CD4-positive, alpha-beta T cell treated with Interferon alpha-2 for 1 hour (primary cell): Measurements from ENCODE around the gene SHPK.
"Not testable (repeated sequence)": the region's sequence is repeated elsewhere in the genome, so short reads cannot be mapped to it uniquely, and the experiment has no call there.

Experiments used
- DNase-seq, 2 donors: peaks; one replicate each; pipeline ENCODE4 v3.0.0-alpha.2; 2020 to 2022

The SHPK gene

DNA sequence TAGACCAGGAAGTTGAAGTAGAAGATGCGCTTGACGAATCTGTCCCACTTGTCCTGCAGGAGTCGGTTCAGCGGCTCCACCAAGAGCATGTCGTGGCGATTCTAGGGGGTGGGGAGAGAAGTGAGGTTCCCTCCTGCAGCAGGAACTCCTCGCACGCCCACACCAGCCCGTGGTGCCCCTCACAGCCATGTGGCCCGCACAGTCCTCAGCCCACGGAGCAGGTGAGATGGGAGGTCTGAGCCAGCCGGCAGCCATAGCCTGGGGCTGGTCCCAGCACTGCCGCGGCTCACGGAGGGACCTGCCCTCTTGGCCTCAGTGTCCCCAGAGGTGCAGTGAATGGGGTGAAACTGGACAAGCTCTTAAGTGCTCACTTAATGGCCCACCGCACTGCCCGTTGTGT lies 50.2 kb downstream of the SHPK start:
- no peak for DNase-seq

DNA sequence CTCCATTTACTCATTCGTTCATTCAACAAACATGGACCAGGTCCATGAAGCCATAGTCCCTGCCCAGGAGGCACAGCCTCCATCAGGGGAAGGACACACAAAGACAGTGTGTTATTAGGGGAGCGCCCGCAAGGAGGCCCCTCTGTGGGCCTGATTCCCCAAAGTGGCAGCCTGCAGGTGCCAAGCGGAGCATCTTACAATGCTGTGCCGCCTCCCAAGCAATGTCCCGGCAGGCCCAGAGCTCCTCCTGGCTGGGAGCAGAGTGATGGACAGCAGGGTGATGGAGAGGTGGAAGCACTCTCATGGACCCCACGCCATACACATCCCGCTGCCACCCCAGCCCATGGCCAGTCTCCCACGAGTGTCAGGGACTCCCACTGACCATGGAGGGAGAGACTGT lies 52.6 kb downstream of the SHPK start:
- DNase-seq: no peak

DNA sequence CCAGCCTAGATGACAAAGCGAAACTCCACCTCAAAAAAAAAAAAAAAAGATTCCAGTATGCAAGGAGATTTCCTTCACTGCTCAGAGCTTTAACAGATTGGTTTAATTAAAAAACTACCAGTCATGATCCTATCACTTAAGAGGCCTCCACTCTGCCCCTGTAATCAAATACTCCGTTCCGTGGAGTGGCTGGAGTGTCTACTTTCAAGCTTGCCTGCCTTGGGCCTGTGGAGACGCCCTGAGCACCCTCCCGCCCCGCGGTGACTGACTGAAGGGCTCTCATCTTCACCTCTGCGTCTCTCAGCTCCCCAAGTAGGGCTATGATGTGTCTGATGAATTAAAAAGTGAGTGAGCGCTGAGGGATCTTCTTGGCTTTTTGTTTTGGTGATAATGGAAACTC lies 53.1 kb downstream of the SHPK start:
- no peak for DNase-seq

DNA sequence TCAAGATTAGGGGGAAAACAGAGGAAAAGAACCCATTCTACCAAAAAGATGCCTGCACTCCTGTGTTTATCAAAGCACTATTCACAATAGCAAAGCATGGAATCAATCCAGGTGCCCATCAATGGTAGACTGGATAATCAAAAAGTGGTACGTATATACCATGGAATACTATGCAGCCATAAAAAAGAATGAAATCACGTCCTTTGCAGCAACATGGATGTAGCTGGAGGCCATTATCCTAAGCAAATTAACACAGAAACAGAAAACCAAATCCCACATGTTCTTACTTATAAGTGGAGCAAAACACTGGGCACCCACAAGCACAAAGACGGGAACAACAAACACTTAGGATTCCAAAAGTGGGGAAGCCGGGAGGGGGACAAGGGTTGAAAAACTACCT lies 57.4 kb downstream of the SHPK start:
- DNase-seq: not testable (repeated sequence)

DNA sequence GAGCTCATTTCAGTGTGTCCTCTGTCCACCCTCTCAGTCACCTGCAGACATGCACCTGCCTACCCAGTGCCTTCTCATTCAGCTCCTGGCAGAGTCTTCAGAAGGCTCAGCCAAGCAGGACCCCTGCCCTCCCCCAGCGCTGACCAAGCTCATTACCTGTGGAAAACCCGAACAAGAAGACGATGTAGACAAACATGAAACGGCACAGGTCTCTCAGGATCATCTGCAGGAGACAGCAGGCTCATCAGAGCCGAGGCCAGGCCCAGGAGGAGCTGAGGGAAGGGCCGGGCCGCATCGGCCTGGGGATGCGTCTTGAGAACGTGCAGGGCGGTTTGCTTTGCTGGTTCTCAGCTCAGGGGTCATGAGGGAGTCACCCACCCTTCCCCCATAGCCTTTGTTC lies 59.1 kb downstream of the SHPK start:
- no peak for DNase-seq

DNA sequence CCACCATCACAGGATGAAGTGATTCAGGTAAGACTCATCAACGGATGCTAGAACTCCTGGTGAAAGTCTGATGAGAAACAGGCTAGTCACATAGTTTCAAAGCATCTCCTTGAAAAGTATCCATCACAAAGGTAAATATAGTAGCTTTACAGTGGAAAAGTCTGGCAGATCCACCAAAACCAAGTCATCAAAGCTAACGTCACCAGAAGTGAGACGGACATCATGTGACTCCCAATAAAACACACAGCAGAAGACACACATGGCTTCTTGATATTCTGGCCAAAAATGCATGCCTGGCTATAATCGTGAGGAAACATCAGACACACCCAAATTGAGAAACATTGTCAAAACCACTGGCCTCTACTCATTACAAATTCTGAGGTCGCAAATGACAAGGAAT lies 60.5 kb downstream of the SHPK start:
- DNase-seq: no peak

DNA sequence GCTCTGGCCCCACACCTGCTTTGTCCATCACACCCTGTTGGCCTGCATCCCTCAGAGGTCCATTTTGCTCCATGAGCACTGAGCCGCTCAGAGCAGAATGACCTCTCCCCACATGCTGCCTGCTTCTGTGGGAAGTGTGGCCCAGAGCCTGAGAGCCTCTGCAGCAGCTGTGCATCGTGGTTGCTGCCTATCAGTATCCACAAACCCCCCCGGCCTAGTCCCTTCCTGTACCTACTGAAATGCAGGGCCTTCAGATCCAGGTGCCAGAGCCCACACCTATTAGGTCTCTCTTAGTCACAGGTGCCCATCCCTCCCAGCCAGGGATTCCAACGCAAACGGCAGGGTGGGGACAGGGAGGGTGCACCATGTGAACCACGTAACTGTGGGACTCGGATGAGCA lies 61.8 kb downstream of the SHPK start:
- DNase-seq: no peak

DNA sequence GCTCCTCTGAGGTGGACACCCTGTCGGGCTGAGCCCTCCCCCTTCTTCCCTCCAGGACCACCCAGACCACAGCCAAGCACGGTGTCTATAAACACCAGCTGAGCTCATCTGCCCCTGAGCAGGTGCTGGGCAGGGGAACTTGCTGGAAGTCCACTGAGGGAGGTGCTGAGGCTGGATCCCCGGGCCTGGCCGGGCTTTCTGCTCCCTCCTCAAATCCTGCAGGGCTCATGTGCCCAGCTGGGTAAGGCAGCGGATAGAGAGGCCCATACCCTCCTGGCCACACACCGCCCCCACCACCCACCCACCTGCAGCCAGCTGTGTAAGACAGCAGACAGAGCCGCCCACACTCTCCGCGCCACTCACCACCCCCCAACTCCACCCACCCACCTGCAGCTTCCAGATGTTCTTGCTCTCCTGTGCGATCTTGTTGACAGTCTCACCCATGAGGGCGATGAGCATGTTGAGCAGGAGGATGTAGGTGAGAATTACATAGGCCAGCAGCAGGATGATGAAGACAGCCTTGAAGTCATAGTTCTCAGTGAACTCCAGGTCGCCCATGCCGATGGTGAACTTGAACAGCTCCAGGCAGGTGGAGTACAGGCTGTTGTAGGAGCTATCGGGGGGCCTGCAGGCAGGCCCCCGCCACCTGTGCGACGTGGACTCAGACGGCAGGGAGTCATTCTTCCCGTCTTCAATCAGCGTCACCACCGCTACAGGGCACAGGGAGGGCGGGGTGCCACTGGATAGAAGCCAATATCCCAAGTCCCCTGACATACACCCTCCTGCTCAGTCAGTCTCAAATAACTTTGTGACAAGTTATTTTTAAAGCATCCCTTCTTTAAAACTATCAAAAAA lies 62.6 kb downstream of the SHPK start:
- DNase-seq: no peak

DNA sequence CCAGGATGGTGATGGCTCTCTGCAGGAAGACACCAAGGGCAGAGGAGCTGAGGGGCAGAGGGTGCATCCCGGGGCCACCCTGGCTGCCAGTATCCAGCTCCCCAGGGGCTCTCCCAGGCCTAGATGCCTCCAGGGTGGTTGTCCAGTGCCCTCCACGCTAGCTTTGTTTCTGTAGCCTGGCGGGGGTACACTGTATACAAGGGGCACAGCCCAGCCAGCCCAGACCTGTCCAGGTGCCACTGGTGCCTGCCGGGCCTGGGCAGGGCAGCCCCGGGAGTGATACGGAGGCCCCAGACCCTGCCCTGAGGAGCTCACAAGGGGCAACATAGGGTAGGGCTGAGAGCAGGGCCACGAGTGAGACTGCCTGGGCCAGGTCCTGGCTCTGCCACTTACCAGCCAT lies 63.8 kb downstream of the SHPK start:
- DNase-seq: no peak

DNA sequence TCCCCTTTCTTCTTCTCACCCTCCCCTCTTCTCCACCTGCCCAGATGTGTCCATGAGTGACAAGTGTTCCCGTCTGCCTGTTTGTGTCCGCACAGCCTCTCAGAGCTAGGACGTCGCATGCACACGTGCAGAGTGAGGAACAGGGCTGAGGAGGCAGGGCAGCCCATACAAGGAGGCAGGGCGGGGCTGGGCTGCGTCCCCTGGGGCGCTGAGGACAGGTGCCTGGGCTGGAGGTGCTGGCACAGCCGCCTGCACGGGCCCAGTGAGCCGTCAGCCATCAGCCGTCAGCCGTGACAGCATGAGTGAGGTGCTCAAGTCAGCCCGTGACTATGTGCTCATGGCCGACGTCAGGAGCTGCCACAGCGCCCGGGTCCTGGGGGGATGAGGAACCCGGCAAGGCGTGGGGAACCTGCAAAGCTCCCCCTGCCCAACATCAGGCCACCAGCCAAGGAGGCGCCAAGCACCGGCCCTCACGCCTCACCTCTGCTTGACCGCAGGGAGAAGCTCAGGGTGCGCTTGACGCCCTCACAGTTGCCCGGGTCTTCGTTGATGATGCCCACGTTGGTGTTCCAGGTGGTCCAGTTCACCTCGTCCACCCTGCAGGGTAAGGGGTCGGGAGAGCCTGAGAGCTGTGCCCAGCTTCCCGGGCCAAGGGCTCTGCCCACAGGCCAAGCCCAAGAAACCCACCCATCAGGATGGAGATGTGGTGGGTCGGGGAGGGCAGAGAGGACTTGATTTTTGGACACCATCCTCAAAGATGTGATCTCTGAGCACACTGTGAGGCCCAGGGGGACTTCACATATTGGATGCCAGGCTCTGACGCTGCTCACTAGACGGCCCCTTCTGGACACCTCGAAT lies 64.8 kb downstream of the SHPK start:
- DNase-seq: no peak

DNA sequence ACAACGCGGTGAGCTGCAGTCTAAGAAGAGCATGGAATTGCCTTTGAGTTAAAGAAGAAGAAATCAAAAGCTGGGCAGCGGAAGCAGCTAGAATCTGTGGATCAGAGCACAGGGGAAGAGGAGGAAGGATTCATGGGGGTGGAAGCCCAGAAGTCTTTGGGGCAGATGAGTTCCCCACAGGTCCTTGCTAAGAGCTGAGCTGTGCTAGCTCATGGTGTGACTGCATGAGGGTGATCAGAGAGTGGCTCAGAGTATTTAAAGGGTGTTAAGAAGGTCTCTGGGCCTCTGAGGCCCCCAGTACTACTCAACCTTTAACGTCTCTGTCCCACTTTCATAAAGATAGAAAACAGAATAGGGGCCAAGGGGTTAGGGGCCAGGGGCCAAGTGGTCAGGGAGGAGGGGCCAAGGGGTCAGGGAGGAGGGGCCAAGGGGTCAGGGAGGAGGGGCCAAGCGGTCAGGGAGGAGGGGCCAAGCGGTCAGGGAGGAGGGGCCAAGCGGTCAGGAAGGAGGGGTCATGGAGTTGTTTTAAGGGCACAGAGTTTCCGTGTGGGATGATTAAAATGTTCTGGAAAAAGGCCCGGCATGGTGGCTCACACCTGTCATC lies 66.4 kb downstream of the SHPK start:
- DNase-seq: no peak

DNA sequence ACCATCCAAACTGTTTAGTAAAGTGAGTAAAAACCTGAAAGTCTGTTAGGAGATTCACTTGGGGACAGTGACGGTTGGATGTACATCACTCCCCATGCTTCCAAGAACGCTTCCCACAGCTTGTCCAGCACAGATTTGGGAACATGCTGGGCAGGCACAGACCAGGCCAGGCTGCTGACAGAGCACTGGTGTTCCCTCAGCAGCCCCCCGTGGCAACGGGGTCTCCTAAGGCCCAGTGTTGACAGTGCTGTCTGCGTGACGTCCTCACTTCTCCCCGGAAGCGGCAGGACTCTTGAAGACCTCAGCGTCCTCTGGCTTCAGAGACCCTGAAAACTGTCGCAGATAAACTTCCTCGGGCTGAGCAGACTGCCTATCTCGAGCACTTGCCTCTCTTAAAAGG lies 69.5 kb downstream of the SHPK start:
- no peak for DNase-seq

DNA sequence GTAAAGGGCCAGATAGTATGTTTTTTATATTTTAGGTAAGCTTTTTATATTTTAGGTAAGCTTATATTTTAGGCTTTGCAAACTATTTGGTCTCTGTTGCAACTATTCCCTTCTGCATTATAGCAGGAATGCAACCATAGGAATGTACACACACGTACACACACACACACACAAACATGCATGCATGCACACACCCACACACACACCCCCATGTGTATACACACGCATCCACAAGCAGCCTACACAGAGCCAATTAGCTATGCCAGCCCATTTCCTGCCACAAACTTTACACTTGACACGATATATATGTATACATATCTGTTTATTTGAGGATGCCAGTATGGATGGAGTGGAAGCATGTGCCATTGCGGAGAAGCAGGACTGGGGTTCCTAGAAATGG lies 70.9 kb downstream of the SHPK start:
- DNase-seq: no peak

DNA sequence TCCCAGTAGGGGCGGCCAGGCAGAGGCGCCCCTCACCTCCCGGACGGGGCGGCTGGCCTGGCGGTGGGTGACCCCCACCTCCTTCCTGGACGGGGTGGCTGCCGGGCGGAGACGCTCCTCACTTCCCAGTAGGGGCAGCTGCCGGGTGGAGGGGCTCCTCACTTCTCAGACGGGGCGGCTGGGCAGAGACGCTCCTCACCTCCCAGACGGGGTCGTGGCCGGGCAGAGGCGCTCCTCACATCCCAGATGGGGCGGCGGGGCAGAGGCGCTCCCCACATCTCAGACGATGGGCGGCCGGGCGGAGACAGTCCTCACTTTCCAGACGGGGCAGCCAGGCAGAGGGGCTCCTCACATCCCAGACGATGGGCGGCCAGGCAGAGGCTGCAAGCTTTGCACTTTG lies 71.8 kb downstream of the SHPK start:
- DNase-seq: not testable (repeated sequence)

DNA sequence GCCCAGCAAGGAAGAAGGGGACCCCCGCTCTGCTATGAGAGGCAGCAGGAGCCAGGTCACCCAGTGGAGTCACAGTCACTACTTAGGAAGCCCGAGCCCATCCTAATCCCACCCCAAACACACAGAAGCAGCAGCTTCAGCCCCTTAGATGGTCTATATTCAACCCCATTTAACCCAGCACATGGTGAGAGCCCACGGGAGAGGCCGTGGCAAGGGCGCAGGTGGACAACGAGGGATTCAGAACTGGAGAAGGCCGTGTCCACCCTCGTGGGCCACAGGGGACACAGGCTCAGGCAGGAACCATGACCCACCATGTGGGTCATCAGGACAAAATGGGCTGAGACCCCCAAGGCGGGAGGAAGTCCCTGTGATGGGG lies 76.8 kb downstream of the SHPK start:
- DNase-seq: no peak

DNA sequence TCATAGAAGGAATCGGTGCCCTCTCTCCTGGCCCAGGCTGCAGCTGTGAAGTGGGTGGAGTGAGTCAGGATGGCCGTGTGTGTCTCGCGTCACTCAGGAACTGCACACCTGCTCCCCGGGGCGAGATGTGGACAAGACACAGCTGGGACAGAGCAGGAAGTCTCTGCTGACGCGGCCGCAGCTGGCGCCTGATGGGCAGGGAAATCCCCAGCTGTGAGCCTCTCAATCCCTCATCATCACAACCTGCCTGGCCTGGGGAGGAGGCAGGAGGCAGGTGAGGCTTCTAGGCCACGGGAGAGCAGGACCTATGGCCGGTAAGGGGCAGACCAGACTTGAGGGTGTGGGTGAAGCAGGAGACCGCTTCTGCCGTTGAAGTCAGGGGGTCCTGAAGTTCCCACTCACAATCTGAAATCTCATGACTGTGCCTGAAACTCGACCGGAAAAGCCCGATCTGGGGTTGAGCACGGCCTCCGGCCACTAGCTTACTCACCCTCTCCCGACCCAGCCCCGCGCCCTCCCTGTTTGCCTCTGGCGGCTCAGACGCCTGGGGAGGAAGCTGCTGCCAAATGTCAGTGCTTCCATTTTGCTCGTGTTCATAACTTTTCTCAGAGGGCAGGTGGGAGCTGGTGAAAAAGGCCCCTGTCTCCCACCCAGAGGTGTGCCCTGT lies 77.3 kb downstream of the SHPK start:
- peak; percentile 52 to 58 for DNase-seq
